IMR-90 (cell line): ENCODE data around the gene SHLD1.

Experiments
- BHLHE40 ChIP-seq: fragments of 150-350 bp; IDR thresholded peaks from 2 replicates; pipeline ENCODE4 v1.6.1; 2016; ENCODE audit warnings: mild to moderate bottlenecking, low read depth, low read length
- CEBPB ChIP-seq: IDR thresholded peaks from 2 replicates; pipeline ENCODE4 v1.6.1; 2012; ENCODE audit warnings: low read depth, low read length, improper control_type of control experiment
- CTCF ChIP-seq: conservative IDR thresholded peaks from 2 replicates; pipeline ENCODE4 v1.5.1; 2012; ENCODE audit warnings: mild to moderate bottlenecking, low read depth, low read length, improper control_type of control experiment
- ELK1 ChIP-seq: fragments of 150-350 bp; IDR thresholded peaks from 2 replicates; pipeline ENCODE4 v1.6.1; 2016; ENCODE audit warnings: low read depth, mild to moderate bottlenecking, low read length, moderate library complexity, borderline replicate concordance
- FOS ChIP-seq: fragments of 150-350 bp; IDR thresholded peaks from 2 replicates; pipeline ENCODE4 v1.6.1; 2016; ENCODE audit warnings: low read depth, low read length
- MAFK ChIP-seq: IDR thresholded peaks from 2 replicates; pipeline ENCODE4 v1.6.1; 2012; ENCODE audit warnings: low read depth, low read length, improper control_type of control experiment
- MAZ ChIP-seq: IDR thresholded peaks from 2 replicates; pipeline ENCODE4 v1.6.1; 2012; ENCODE audit warnings: low read depth, mild to moderate bottlenecking, low read length, improper control_type of control experiment, moderate library complexity, borderline replicate concordance
- MXI1 ChIP-seq: IDR thresholded peaks from 2 replicates; pipeline ENCODE4 v1.6.1; 2012; ENCODE audit warnings: low read depth, mild to moderate bottlenecking, low read length, moderate library complexity, borderline replicate concordance
- POLR2A ChIP-seq: IDR thresholded peaks from 2 replicates; pipeline ENCODE4 v1.6.1; 2012; ENCODE audit warnings: mild to moderate bottlenecking, low read depth, low read length
- RAD21 ChIP-seq: IDR thresholded peaks from 2 replicates; pipeline ENCODE4 v1.6.1; 2012; ENCODE audit warnings: low read length, improper control_type of control experiment
- RCOR1 ChIP-seq: IDR thresholded peaks from 2 replicates; pipeline ENCODE4 v1.6.1; 2012; ENCODE audit warnings: mild to moderate bottlenecking, low read length, improper control_type of control experiment; ENCODE audit not compliant: insufficient replicate concordance
- RFX5 ChIP-seq: IDR thresholded peaks from 2 replicates; pipeline ENCODE4 v1.8.0; 2012; ENCODE audit warnings: low read depth, mild to moderate bottlenecking, low read length, moderate library complexity

- TF ChIP-seq MXI1, result no peak
- TF ChIP-seq CTCF, result no peak
- no peak for TF ChIP-seq RAD21
- TF ChIP-seq RFX5, result no peak
- no peak for TF ChIP-seq POLR2A
- no peak for TF ChIP-seq MAFK
- no peak for TF ChIP-seq ELK1
- TF ChIP-seq BHLHE40, result no peak
- no peak for TF ChIP-seq CEBPB
- no peak for TF ChIP-seq FOS
- TF ChIP-seq MAZ, result no peak
- no peak for TF ChIP-seq RCOR1
Measured at GRCh38 chr20:5844063-5844681, 94.0 kb downstream of the SHLD1 start.
